HG02623 (cell line): ENCODE results near the gene PEAK1.
"Not testable (repeated sequence)": the region's sequence is repeated elsewhere in the genome, so short reads cannot be mapped to it uniquely, and the experiment has no call there.

Experiments used
- ATAC-seq: cut with Tn5 transposase; IDR thresholded peaks from one replicate; pipeline ENCODE4 v1.9.1; 2021; ENCODE audit warnings: moderate library complexity; ENCODE audit not compliant: unreplicated experiment

Gene PEAK1

DNA sequence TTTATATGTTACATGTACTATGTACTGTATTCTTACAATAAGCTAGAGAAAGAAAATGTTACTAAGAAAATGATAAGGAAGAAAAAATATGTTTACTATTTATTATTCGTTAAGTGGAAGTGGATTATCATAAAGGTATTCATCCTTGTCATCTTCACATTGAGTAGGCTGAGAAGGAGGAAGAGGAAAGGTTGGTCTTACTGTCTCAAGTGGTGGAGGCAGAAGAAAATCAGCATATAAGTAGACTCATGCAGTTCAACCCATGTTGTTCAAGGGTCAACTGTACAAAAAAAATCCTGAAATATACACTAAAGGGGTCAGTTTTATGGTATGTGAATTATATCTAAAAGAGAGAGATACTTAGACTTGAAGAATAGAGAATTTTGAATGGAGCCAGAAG, 6.5 kb upstream of the PEAK1 start:
- no peak for ATAC-seq

DNA sequence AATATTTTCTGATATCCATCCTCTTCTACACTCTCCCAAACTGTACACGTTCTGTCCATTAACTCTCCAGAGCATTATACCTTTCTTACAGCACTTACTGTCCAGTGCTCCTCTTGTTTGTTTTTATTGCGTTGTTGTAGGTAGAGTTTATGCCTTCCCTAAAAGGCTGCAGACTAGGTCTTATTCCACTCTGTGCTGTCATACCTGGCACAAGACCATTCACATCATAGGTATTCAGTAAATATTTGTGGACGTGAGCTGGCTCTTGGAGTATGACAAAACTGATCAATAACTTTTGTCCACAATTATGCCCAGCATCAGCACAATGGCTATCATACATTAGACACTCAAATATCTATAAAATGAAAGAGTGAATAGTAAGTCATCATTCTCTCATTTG, 5.2 kb upstream of the PEAK1 start:
- ATAC-seq: no peak

DNA sequence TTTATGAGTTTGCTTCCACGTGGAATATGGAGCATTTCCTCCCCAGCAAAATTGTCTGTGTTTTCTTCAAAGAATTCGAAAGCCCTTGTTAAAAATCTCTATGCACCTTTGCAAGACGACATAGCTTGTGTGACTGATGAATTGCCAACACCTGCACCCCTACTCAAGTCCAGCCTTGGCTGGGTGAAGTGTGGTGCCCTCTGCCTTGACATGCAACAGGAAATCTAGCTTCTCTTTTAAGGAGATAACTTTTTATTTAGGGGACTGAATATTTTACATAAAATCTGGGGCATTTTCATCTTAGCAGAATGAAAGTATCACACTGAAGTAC, 1.4 kb upstream of the PEAK1 start:
- no peak for ATAC-seq

DNA sequence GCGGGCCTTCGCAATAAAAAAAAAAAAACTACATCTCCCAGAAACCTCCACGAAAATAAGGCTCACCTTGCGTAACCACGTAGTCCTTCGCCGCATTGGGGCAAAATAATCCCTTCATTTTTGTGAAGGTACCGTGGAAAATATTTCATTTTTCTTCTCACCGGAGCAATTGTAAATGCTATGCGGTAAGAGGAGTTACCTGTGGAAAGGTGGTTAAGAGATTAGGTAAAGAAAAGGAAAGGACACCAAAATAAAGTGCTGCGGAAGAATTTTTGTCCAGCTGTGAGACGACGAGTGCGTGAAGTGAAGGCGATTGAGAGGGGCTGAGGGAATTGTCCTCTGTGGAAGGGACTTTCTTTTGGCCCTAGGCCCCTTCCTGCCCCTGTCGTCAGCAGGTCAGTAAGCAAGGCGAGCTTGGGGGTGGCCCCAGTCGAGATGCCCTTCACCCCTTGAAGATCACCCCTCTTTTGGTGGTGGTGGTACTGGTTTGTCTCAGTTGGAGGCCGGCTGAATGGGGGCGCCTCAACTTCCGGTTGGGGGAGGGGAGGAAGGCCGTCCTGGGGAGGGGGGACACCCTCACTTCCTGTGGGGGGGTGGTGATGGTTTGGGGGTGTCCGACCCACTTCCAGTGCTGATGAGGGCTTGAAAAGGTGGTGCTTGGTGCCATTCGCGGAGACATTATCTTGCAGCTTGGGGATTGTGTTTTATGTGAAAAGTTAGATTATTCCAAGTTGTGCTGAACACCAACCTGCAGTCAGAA, 886 bp upstream of the PEAK1 start, which contains the start of gene HMG20A:
Gene HMG20A, plus strand, starts transcription at position 279 of the 760 bp plus-strand sequence. CDS start 37,520 bp downstream, outside the sequence.
- ATAC-seq: peak; percentile 12

DNA sequence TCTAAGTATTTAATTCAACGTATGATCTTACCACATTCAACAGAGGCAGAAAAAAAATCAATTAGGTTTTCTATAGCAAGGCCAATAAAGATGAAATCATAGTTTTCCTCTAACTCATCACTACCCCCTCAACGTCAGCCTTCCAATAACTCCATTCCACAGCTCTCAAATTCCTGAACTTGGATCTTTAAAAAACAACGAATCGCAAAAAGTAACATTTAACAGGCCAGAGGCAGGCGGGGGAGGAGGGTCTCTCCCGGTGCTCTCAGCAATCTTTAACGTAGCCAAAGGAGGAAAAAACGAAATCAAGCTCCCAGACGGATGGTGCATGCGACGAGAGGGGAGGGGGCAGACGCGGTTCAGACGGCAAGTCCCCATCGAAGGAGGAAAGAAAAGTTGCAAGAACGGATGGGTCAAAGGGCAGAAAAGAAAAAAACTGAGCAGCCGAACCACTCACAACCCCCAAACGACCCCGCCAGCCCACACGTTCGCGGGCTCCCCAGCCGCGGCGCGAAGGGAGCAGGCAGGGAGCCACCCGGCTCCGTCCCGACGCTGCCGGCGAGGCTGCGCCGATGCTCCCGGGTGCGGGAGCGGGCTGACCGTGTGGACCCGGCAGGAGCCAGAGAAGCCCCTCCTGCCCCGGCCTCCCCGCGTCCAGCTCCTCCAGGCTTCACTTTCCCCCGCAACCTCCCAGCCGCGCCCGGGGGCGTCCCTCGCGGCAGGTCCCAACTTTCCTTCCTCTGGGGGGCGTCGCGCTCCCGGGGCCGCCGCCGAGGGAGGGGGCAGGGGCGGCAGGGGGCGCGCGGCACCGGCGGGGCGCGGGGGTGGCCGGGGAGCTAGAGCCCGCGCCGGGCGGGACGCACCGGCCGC, 703 bp downstream of the PEAK1 start:
- ATAC-seq: peak; percentile 17

DNA sequence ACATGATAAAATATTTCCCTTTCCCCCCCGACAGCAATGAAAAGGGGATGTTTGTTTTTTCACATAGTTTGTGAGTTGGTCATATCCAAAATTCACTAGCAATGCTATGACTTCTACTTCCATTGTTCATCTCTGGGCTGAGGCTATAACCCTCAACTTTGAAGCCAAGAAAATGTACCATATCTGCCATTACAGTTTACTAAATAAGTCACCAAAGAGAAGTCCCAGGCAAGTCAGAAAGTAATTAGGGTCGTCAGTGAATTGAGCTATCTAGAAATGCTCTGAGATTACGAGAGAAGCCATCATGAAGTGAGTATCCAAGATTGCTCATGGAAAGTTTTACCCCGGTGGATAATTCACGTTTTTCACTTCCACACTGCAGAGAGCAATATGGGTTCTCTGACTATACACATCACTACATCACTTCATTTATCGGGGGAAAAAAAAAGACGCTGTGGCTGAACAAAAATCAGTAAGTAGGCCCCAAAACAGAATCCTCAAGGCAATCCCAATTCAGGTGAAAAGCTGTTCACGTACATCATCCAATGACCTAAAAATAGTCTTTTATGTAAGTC, 1.4 kb downstream of the PEAK1 start:
- no peak for ATAC-seq

DNA sequence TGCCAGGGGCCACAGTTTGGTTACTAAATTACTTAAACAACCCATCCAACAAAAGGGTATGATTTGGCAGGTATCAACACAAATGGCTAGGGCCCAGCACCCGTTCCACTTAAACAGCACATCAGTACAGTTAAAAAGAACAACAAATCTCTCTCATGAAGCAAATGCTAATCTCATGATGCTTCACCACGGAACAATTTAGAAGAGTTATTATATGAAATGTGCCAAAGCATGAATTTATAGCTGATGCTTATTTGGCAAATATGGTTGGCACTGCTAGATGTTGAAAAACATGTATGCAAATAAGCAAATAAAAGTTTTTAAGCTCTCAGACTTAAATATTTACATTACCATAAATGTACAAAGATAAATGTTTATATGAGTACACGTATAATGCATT, 2.3 kb downstream of the PEAK1 start:
- ATAC-seq: no peak

DNA sequence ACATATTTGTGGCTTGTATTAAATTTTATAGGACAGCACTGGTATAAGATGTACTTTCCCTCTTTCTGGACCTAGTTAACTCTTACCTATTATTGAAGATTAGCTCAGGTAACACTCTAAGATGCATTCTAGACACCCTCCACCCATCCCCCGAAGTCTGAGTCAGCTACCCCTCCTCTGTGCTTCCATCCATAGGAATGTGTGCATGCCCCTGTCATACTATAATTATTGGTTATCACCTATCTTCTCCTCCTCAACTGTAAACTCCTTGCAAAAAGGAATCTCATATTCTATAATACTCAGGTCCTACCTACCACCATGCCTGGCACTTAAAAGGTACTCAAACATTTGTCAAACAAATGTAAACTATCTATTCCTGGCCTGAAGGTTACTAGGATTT, 3.0 kb downstream of the PEAK1 start:
- ATAC-seq: no peak

DNA sequence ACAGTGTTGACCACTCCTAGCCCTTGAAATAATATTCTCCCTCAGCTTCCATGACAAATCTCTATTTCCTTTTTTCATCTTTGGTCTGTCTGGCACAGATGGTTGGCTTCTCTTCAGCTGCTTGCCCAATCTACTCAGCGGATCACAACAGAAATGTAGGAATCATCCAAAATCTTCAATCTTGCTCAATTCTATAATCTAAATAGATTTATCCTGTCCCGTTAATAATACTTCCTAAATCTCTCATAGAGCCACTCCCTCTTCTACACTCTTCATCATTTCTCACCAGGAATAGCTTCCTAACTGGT, 3.8 kb downstream of the PEAK1 start:
- no peak for ATAC-seq

DNA sequence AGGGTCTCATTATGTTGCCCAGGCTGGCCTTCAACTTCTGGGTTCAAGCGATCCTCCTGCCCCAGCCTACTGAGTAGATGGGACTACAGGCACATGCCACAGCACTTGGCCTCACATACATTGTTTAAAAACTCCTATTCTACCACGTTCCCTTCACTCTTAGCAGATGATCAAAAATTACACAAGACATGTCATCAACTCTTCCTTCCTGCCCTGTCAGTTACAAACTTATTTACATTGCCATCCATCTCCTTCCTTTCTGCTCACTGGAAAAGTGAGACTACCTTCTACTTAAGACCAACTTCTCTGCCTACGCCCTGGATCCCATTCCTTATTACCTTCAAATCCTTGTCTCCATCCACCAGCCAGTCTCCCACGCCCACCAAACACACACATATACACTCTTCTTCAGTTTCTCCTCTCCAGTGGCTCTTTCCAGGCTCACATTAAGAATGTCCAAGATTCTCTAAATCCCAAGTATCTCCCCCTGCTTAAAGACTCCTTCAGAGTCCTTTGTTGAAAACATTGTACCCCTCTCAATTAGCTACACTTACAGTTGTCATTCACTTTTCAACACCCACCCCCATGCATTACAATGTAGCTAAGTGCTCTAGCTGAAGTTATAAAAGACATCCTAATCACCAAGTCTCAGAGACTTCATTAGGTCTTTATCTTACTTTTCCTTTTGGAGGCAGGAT, 4.3 kb downstream of the PEAK1 start:
- ATAC-seq: no peak

DNA sequence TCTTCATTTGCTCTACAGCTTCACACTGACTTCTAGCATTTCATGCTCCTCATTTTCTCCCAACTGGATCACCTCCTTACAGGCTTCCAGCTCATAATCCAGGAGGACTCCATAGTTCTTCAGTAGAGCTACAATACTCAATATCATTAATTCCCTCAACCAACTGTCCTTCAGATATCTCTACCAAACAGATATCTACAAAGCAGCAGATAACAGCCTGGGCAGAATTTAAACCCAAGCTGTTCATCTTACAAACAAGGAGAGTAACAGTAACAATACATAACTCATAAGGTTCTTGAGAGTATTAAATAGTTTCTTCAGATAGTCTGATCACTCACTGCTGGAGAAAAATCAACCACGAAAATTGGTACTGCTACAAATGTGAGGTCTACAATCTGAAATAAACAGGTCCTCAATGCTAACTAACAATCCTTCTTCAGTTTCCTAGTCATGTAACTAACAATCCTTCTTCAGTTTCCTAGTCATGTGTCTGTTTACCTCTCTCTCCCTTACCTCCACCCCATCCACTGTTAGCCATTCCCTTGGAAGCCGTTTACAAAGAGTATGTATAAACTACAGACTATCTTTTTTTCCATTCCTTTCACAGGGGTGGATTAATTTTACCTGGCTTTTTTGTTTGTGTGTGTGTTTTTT, 5.0 kb downstream of the PEAK1 start:
- ATAC-seq: no peak

DNA sequence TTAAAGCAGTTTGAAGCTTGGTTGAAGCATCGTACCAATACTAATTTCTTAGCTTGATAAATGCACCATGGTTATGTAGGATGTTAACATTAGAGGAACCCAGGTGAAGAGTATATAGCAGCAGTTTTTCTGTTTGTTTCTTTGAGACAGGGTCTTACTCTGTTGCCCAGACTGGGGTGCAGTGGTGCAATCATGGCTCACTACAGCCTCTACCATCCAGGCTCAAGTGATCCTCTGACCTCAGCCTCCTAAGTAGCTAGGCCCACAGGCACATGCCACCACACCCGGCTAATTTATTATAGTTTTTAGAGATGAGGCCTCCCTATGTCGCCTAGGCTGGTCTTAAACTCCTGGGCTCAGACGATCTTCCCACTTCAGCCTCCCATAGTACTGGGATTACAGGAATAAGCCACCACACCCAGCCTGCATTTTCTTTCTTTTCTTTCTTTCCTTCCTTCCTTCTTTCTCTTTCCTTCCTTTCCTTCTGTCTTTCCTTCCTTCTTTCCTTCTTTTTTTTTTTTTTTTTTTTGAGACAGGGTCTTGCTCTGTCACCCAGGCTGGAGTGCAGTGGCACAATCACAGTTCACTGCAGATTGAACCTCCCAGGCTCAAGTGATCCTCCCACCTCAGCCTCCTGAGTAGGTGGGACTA, 6.1 kb downstream of the PEAK1 start:
- no peak for ATAC-seq

DNA sequence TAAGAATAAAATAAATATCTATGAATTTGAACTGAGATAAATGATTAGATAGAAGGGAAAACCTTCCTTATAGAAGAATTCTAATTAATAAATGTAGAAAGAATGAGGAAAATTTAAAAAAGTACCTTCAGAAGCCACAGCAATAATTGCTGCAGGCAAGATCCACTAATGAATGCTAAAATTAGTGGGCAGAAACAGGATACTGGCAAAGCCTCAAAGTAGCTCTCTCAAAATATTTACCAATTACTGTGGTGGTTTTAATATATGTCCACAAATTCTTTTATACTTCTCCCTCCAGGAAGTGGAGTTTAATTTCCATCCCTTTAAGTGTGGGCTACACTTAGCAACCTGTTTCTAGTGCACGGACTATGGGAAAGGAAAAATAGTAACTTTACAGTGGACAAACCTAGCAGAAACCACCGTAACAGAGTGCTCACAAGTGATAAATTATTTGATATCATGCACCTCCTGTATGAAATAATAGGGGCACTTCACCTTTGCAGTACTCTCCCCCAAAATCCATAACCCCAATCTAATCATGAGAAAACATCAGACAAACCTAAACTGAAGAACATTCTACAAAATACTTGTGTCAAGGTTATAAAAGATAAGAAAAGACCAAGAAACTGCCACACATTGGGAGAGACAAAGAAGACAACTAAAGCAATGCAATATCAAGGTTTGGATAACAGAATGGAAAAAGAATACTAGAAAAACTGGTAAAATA, 6.8 kb downstream of the PEAK1 start:
- ATAC-seq: no peak

DNA sequence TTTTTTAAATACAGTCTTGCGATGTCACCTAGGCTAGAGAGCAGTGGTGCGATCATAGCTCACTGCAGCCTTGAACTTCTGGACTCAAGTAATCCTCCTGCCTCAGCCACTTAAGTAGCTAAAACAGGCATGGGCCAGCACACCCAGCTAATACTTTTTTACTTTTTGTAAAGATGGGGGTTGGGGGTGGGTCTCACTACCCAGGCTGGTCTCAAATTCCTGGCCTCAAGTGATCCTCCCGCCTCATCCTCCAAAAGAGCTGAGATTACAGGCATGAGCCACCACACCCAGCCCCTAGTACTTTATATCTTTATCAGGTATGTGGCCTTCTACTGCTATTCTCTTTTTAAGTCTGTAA, 8.3 kb downstream of the PEAK1 start:
- ATAC-seq: no peak

DNA sequence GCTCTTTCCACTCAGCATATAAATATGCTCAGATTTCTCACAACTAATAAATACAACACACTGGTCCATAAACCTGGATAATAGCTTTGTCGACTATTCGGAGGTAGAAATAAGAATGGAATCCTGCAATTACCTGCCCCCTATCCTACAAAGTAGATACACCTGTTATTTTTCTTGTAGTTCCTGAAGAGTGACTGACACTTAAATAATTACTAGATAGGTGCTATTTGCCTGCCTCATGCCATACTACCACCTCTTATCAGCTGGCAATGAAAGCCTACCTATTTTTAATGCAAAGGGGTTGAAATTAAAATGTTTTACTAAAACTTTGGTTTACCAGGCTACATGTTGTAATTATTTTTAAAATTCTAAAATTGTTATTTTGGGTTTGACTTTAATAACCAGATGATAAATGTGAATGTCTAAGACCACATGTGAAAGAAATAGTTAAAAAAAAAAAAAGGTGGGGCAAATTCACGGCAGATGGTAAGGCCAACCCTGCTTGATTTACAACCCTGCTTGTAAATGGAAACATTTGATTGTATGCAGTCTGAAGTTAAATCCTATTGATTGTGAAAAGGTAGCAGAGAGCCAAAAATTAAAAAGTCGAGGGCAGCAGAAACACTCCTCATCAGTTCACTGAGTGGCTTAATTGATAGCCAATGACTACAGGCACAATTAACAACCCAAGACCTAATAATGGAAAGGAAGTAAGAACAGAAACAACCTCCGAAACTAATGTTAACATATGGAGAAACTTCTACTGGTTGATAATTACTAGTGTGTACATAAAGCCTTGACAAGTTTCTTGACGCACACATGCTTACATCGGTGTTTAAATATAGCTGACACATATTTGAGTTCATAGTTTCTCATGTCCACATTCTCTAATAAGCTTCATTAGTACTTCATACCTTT, 8.9 kb downstream of the PEAK1 start:
- ATAC-seq: no peak

DNA sequence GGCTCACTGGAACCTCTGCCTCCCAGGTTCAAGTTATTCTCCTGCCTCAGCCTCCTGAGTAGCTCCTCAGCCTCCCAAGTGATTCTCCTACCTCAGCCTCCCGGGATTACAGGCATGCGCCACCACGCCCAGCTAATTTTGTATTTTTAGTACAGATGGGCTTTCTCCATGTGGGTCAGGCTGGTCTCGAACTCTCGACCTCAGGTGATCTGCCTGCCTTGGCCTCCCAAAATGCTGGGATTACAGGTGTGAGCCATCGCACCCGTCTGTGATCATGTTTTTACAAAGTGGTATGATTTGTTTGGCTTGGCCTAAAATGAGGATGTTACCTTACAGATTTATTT, 9.8 kb downstream of the PEAK1 start:
- ATAC-seq: not testable (repeated sequence)

DNA sequence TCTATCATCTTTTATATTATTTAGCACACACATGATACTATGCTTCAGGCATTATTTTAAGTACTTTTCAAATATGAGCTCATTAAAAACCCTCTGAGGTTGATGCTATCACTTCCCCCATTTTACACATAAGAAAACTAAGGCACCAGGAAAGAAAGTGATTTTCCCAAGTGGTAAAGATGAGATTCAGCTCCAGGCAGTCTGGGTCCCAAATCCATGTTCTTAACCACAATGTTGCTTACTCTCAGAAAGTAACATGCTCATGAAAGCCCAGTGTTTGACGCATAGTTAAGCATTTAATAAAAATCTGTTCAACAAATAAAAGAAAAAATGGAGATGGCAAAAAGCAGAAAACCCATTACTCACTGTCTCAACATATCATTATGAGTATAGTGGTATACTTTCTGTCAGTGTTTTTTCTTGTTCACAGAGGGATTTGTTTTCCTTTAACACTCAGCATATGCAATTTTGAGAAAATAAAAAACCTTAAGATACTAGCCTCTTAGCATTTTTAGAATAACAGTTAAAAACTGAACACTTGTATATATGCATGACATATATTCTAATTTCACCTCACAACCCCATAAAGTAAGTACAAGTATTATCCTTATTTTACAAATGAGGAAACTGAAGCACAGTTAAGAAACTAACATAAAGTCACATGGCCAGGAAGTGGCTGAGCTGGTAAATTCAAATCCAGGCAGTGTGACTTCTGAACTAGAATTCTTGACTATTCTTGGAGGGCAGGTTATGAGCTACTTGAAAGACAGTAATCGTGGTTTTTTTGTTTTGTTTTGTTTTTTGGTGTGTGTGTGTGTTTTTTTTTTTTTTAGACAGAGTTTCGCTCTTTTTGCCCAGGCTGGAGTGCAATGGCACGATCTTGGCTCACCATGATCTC, 10.4 kb downstream of the PEAK1 start:
- ATAC-seq: peak; percentile 67

DNA sequence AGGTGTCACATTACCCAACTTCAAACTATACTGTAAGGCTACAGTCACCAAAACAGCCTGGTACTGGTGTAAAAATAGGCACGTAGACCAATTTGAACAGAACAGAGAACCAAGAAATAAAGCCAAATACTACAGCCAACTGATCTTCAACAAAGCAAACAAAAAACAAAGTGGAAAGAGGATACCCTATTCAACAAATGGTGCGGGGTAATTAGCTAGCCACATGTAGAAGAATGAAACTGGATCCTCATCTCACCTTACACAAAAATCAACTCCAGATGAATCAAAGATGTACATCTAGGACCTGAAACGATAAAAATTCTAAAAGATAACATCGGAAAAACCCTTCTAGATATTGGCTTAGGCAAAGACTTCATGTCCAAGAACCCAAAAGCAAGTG, 13.1 kb downstream of the PEAK1 start:
- no peak for ATAC-seq
